Epidermal melanocyte (primary cell): ENCODE measurements around the gene MMP7.
"Not testable (repeated sequence)": the region's sequence is repeated elsewhere in the genome, so short reads cannot be mapped to it uniquely, and the experiment has no call there.

ENCODE experiments used
- DNase-seq: peaks from one replicate; pipeline ENCODE4 v3.0.0; 2011; ENCODE audit warnings: low spot score; ENCODE audit not compliant: insufficient read length

Gene MMP7

GRCh38 chr11:102539567-102539966 lies 9.0 kb upstream of the MMP7 start:
- no peak for DNase-seq

GRCh38 chr11:102538932-102539331 lies 8.4 kb upstream of the MMP7 start:
- DNase-seq: no peak

- no peak for DNase-seq
Measured at GRCh38 chr11:102534261-102534872, 3.8 kb upstream of the MMP7 start.

- DNase-seq: no peak
Measured at GRCh38 chr11:102528618-102529017, 1.9 kb downstream of the MMP7 start.

GRCh38 chr11:102527684-102528083 lies 2.9 kb downstream of the MMP7 start:
- no peak for DNase-seq

GRCh38 chr11:102527041-102527440 lies 3.5 kb downstream of the MMP7 start:
- DNase-seq: no peak

- DNase-seq: no peak
Measured at GRCh38 chr11:102523887-102524286, 6.7 kb downstream of the MMP7 start.

- no peak for DNase-seq
Measured at GRCh38 chr11:102523189-102523570, 7.4 kb downstream of the MMP7 start.

- no peak for DNase-seq
Measured at GRCh38 chr11:102522312-102523188, 8.0 kb downstream of the MMP7 start.

GRCh38 chr11:102521121-102521520 lies 9.4 kb downstream of the MMP7 start:
- DNase-seq: no peak

GRCh38 chr11:102520514-102520913 lies 10.0 kb downstream of the MMP7 start:
- DNase-seq: no peak

- no peak for DNase-seq
Measured at GRCh38 chr11:102518296-102519094, 12.1 kb downstream of the MMP7 start.

GRCh38 chr11:102517670-102518069 lies 12.9 kb downstream of the MMP7 start:
- DNase-seq: no peak

- DNase-seq: no peak
Measured at GRCh38 chr11:102516179-102516578, 14.4 kb downstream of the MMP7 start.

GRCh38 chr11:102513869-102514268 lies 16.7 kb downstream of the MMP7 start:
- DNase-seq: no peak

- DNase-seq: no peak
Measured at GRCh38 chr11:102510439-102511135, 20.0 kb downstream of the MMP7 start.

GRCh38 chr11:102502831-102503230 lies 27.7 kb downstream of the MMP7 start:
- not testable (repeated sequence) for DNase-seq

GRCh38 chr11:102500829-102501228 lies 29.7 kb downstream of the MMP7 start:
- DNase-seq: no peak

- no peak for DNase-seq
Measured at GRCh38 chr11:102499931-102500330, 30.6 kb downstream of the MMP7 start.

GRCh38 chr11:102499151-102499550 lies 31.4 kb downstream of the MMP7 start:
- DNase-seq: no peak

- DNase-seq: no peak
Measured at GRCh38 chr11:102497061-102497460, 33.5 kb downstream of the MMP7 start.
